Esophagus squamous epithelium (tissue), 5 donors: ENCODE data around the gene NCAPG. TPM values are rescaled to one million over a fixed set of nuclear protein-coding genes. Genes with fewer than 3 reads are reported as not detected.
A peak's percentile ranks its signal among the peaks of the same experiment; 100 is the strongest.

ENCODE experiments used
- DNase-seq: peaks from one replicate; lab custom pipeline; 2025; lab: John Stamatoyannopoulos, UW
- H3K27ac ChIP-seq, 4 donors: fragments of 200-600 bp; sonication (generic); one replicate each; pipeline ENCODE4 v1.5.1; 2016 to 2019; ENCODE audit warnings: mild to moderate bottlenecking in 1 of 4
- H3K27me3 ChIP-seq, 4 donors: fragments of 200-600 bp; sonication (generic); 1 replicate in 3 of 4; 2 replicates in 1 of 4; pipeline versions ENCODE4 v1.5.1 to v1.6.0; 2017 to 2021; ENCODE audit warnings: antibody characterized with exemption in 1 of 4
- H3K36me3 ChIP-seq, 3 donors: fragments of 200-600 bp; sonication (generic); one replicate each; pipeline ENCODE4 v1.5.1; 2016 to 2019
- H3K4me1 ChIP-seq, 3 donors: fragments of 200-600 bp; sonication (generic); one replicate each; pipeline ENCODE4 v1.5.1; 2017 to 2019
- H3K4me3 ChIP-seq, 4 donors: fragments of 200-600 bp; sonication (generic); 1 replicate in 3 of 4; 2 replicates in 1 of 4; pipeline ENCODE4 v1.5.1; 2016 to 2019; ENCODE audit warnings: mild to moderate bottlenecking in 2 of 4, moderate library complexity in 1 of 4
- H3K9me3 ChIP-seq, 3 donors: fragments of 200-600 bp; sonication (generic); one replicate each; pipeline ENCODE4 v1.5.1; 2016 to 2019
- CTCF ChIP-seq, 6 experiments: fragments of 450-650 bp in 4 of 6; fragments of 200-600 bp in 2 of 6; sonication (generic) in 2 of 6; IDR thresholded peaks; one replicate each; pipeline ENCODE4 v1.5.1; 2016 to 2019; ENCODE audit warnings: antibody characterized with exemption in 6 of 6, mild to moderate bottlenecking in 4 of 6, moderate library complexity in 4 of 6
- POLR2A ChIP-seq, 4 donors: fragments of 450-650 bp; IDR thresholded peaks; one replicate each; pipeline ENCODE4 v1.6.1; 2017; ENCODE audit warnings: antibody characterized with exemption in 4 of 4, mild to moderate bottlenecking in 4 of 4, moderate library complexity in 3 of 4
- WGBS, 2 donors: methylation state at CpG; one replicate each; pipeline ENCODE4 v1.1.5; 2018; 5-methylcytosine and 5-hydroxymethylcytosine counted together
- intact Hi-C: fragments of 100-400 bp; cut with DNase I; formaldehyde crosslinking; loops from one replicate; pipeline ENCODE4 v1.15.0; 2022
- total RNA-seq, 4 donors: library from RNA; depleted of rRNA; stranded (reverse); fragments of >200 nt; gene quantifications; one replicate each; pipeline ENCODE4 v1.1.0, GENCODE V29; 2016
- donor health status: DM: yes; HTN: yes; CAD: no.

Gene NCAPG
- total RNA-seq, 4 donors from 2014 or later: 3.8 to 19.4 (median 12.5) TPM

GRCh38 chr4:17781300-17782287 is 29.2 kb upstream of the NCAPG start, which contains the start of gene FAM184B:
FAM184B (minus strand) TSS chr4:17781621; CDS start chr4:17781299, 322 bp downstream.
- no peaks in the 10 kb centered on the region for H3K36me3 ChIP-seq
- peaks cover 0 to 43% (median 2%) of the 10 kb centered on the region in 4 donors for H3K27me3 ChIP-seq
- no peak within 1 kb of the TSS for H3K27ac ChIP-seq
- H3K4me1 ChIP-seq: peaks cover 15 to 24% (median 17%) of the 10 kb centered on the region in 3 donors
- TF ChIP-seq POLR2A (IDR thresholded peaks at IDR 0.05): no peak
- TF ChIP-seq CTCF (IDR thresholded peaks at IDR 0.05): no peak
- H3K4me3 ChIP-seq: peak within 1 kb of the TSS; percentile 34 to 59 (median 47)
- intact Hi-C loops: no loop called here
- 19 to 21% methylated on average over 38 to 44 of the region's 82 CpGs for WGBS, 2 donors
- no peak for DNase-seq
- no peaks in the 10 kb centered on the region for H3K9me3 ChIP-seq

- Histone ChIP-seq H3K27me3 (peaks cover 0 to 17% (median 2%) of the 10 kb centered on the region in 4 donors), H3K9me3 (no peaks in the 10 kb centered on the region), H3K27ac (no peak overlapping the region), H3K4me3 (no peak overlapping the region), H3K4me1 (peaks cover 7 to 13% (median 12%) of the 10 kb centered on the region in 3 donors), H3K36me3 (no peaks in the 10 kb centered on the region)
- intact Hi-C loops: no loop called here
- TF ChIP-seq POLR2A (IDR thresholded peaks at IDR 0.05) (no peak), CTCF (IDR thresholded peaks at IDR 0.05) (no peak)
- 58 to 60% methylated on average over 5 of the region's 5 CpGs for WGBS, 2 donors
- no peak for DNase-seq
Measured at GRCh38 chr4:17785858-17786257, 24.9 kb upstream of the NCAPG start.

- DNase-seq: no peak
- 45 to 60% methylated on average over 5 of the region's 5 CpGs for WGBS, 2 donors
- peaks cover 0 to 3% (median 0%) of the 10 kb centered on the region in 3 donors for H3K36me3 ChIP-seq
Measured at GRCh38 chr4:17786567-17786966, 24.2 kb upstream of the NCAPG start.

GRCh38 chr4:17787315-17787714 is 23.5 kb upstream of the NCAPG start:
- no peaks in the 10 kb centered on the region for H3K9me3 ChIP-seq
- TF ChIP-seq CTCF (IDR thresholded peaks at IDR 0.05) (no peak), POLR2A (IDR thresholded peaks at IDR 0.05) (no peak)
- WGBS, 2 donors: 59 to 63% methylated on average over 5 of the region's 5 CpGs
- H3K4me3 ChIP-seq: no peak overlapping the region
- intact Hi-C loops: no loop called here
- peaks cover 0 to 11% (median 0%) of the 10 kb centered on the region in 3 donors for H3K36me3 ChIP-seq
- H3K27ac ChIP-seq: no peak overlapping the region
- no peaks in the 10 kb centered on the region for H3K4me1 ChIP-seq
- DNase-seq: no peak
- H3K27me3 ChIP-seq: peaks cover 0 to 3% (median 0%) of the 10 kb centered on the region in 4 donors

More at GRCh38 chr4:17786567-17786966, 24.2 kb upstream of the NCAPG start:
- Histone ChIP-seq H3K4me3 (no peak overlapping the region), H3K27me3 (peaks cover 0 to 10% (median 0%) of the 10 kb centered on the region in 4 donors), H3K9me3 (no peaks in the 10 kb centered on the region), H3K27ac (no peak overlapping the region), H3K4me1 (peaks cover 0 to 6% (median 5%) of the 10 kb centered on the region in 3 donors)
- intact Hi-C loops: no loop called here
- TF ChIP-seq POLR2A (IDR thresholded peaks at IDR 0.05) (no peak), CTCF (IDR thresholded peaks at IDR 0.05) (no peak)

GRCh38 chr4:17788956-17789355 is 21.8 kb upstream of the NCAPG start:
- intact Hi-C loops: no loop called here
- H3K4me3 ChIP-seq: no peak overlapping the region

More at GRCh38 chr4:17788956-17789355, 21.8 kb upstream of the NCAPG start:
- peaks cover 0 to 16% (median 0%) of the 10 kb centered on the region in 3 donors for H3K36me3 ChIP-seq
- TF ChIP-seq CTCF (IDR thresholded peaks at IDR 0.05) (no peak), POLR2A (IDR thresholded peaks at IDR 0.05) (no peak)
- H3K27ac ChIP-seq: no peak overlapping the region
- no peaks in the 10 kb centered on the region for H3K4me1 ChIP-seq
- H3K9me3 ChIP-seq: no peaks in the 10 kb centered on the region
- DNase-seq: no peak
- no peaks in the 10 kb centered on the region for H3K27me3 ChIP-seq
